ENCODE results near the gene HOXC5. TPM values are rescaled to one million over a fixed set of nuclear protein-coding genes. Genes with fewer than 3 reads are reported as not detected.

The HOXC5 gene
- total RNA-seq, 1 experiment from 2014 or later: not detected

DNA sequence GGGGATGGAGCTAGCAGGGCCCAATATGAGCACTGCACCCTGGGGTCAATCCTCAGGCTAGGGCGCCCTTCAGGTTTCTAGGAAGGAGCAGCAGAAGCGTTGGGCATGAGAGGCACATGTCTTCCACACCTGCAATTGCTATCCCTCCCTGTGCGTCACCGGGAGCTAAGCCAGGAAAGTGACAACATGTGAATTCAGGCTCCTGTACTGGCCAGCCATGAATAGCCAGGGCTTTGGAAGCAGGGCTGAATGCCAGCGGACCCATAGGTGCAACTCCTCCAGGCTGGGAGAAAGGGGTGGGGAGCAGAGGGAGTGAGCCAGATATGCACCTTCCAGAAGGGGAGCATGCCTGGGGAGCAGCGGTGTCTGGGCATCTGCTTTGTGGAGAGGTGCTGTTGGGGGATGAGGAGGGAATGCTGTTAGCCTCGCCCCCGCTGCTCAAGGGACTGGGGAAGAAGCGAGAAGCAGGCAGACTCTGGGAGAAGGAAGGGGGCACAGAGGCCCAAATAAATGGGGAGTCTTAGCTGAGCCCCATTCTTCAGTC lies 6.1 kb downstream of the HOXC5 start:
- no peaks in the 10 kb centered on the region for H3K23me2 ChIP-seq (ENCODE audit: insufficient read length, low read depth, low read length, poor library complexity, severe bottlenecking)
- no peaks in the 10 kb centered on the region for H3K4me1 ChIP-seq (ENCODE audit: insufficient read depth, low read length)
- H3K27ac Mint-ChIP-seq: no peak overlapping the region
- no peak overlapping the region for H2BK12ac ChIP-seq (ENCODE audit: insufficient read length, low read depth, low read length)
- H2AK5ac ChIP-seq (ENCODE audit: insufficient read length, low read length): no peak overlapping the region
- peaks cover 100% of the 10 kb centered on the region for H3K27me3 ChIP-seq (ENCODE audit: insufficient read depth, low read length)
- no peak for DNase-seq
- TF ChIP-seq, protein P1, sequence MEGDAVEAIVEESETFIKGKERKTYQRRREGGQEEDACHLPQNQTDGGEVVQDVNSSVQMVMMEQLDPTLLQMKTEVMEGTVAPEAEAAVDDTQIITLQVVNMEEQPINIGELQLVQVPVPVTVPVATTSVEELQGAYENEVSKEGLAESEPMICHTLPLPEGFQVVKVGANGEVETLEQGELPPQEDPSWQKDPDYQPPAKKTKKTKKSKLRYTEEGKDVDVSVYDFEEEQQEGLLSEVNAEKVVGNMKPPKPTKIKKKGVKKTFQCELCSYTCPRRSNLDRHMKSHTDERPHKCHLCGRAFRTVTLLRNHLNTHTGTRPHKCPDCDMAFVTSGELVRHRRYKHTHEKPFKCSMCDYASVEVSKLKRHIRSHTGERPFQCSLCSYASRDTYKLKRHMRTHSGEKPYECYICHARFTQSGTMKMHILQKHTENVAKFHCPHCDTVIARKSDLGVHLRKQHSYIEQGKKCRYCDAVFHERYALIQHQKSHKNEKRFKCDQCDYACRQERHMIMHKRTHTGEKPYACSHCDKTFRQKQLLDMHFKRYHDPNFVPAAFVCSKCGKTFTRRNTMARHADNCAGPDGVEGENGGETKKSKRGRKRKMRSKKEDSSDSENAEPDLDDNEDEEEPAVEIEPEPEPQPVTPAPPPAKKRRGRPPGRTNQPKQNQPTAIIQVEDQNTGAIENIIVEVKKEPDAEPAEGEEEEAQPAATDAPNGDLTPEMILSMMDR (conservative IDR thresholded peaks at IDR 0.05): no peak
- no peak overlapping the region for H3K9ac ChIP-seq (ENCODE audit: extremely low read depth, insufficient read length, low read length)
- H4K91ac ChIP-seq (ENCODE audit: insufficient read length, low read depth, low read length): no peak overlapping the region
- peaks cover 7 to 8% of the 10 kb centered on the region in 2 experiments; a peak in 4 of 5 replicates for H3K9me3 Mint-ChIP-seq
- H3K14ac ChIP-seq (ENCODE audit: insufficient read depth, low read length): no peak overlapping the region
- H3K4me2 ChIP-seq (ENCODE audit: insufficient read depth, insufficient read length, low read length): no peak overlapping the region
- H3K4me1 Mint-ChIP-seq: peaks cover 3 to 9% of the 10 kb centered on the region in 2 experiments; a peak in 3 of 4 replicates
- peaks cover 0 to 4% (median 0%) of the 10 kb centered on the region in 3 experiments; a peak in 2 of 7 replicates for H3K36me3 Mint-ChIP-seq (ENCODE audit: insufficient read depth in 1 of 3, low read depth in 3 of 3)
- no peak overlapping the region for H2BK15ac ChIP-seq (ENCODE audit: low read depth, low read length)
- H3T11ph ChIP-seq (ENCODE audit: low read length): no peak overlapping the region
- no peak overlapping the region for H3K4ac ChIP-seq (ENCODE audit: low read depth, low read length)
- no peak overlapping the region for H2AFZ ChIP-seq (ENCODE audit: low read length)
- H3K27ac ChIP-seq (ENCODE audit: insufficient read length, low read depth, low read length): no peak overlapping the region
- H3K4me3 Mint-ChIP-seq: no peak overlapping the region
- H3K56ac ChIP-seq (ENCODE audit: insufficient read length, low read depth, low read length): no peak overlapping the region
- no peak overlapping the region for H2BK5ac ChIP-seq (ENCODE audit: insufficient read length, low read length)
- H3K18ac ChIP-seq (ENCODE audit: insufficient read length, low read depth, low read length): no peak overlapping the region
- no peak overlapping the region for H4K5ac ChIP-seq (ENCODE audit: insufficient read length, low read depth, low read length)
- no peak overlapping the region for H2BK120ac ChIP-seq (ENCODE audit: low read depth, low read length, poor library complexity, severe bottlenecking)
- no peak overlapping the region for H4K8ac ChIP-seq (replicated peaks; ENCODE audit: insufficient read length, low read depth, low read length)
- H3K27me3 Mint-ChIP-seq (ENCODE audit: low read depth): peaks cover 100% of the 10 kb centered on the region
- H3K23ac ChIP-seq (ENCODE audit: insufficient read length, low read depth, low read length): no peak overlapping the region
- no peaks in the 10 kb centered on the region for H3K79me1 ChIP-seq (ENCODE audit: insufficient read depth, low read depth, low read length, poor library complexity, severe bottlenecking)
- H2BK20ac ChIP-seq (ENCODE audit: low read depth, low read length, poor library complexity, severe bottlenecking): no peak overlapping the region
- H4K20me1 ChIP-seq (ENCODE audit: control insufficient read depth, insufficient read depth, insufficient read length): no peaks in the 10 kb centered on the region
- no peaks in the 10 kb centered on the region for H3K79me2 ChIP-seq (ENCODE audit: insufficient read depth, low read length)
- no peaks in the 10 kb centered on the region for H3K9me3 ChIP-seq (ENCODE audit: control insufficient read depth, low read depth, low read length)
- no CpG with 5 or more reads among the region's 9 CpGs for WGBS (ENCODE audit: extremely low coverage, insufficient read length, low lambda C conversion rate)
